WTC11 (cell line): ENCODE measurements around the gene CTRB1. TPM values are rescaled to one million over a fixed set of nuclear protein-coding genes. Genes with fewer than 3 reads are reported as not detected.

Experiments
- ATAC-seq: fragments of 200-7000 bp; cut with Tn5 transposase; 2 replicates; pipeline ENCODE4 v1.10.0; 2021; ENCODE audit warnings: mild to moderate bottlenecking, moderate library complexity
- CTCF ChIA-PET: fragments of 300-600 bp; sonication (Branson Sonifier 250); formaldehyde crosslinking; loops from one replicate; lab custom pipeline; 2021; ENCODE audit warnings: antibody characterized with exemption; lab: Charles Lee
- POLR2A ChIA-PET: fragments of 350-600 bp; sonication (Branson Sonifier 250); formaldehyde crosslinking; loops from one replicate; lab custom pipeline; 2021; ENCODE audit warnings: antibody characterized with exemption; lab: Charles Lee
- DNase-seq: peaks from one replicate; pipeline ENCODE4 v3.0.0; 2021; ENCODE audit warnings: low spot score
- H3K27ac Mint-ChIP-seq: 2 replicates; pipeline ENCODE4 v1.8.0; 2021; ENCODE audit warnings: mixed read lengths
- H3K27me3 Mint-ChIP-seq: 2 replicates; pipeline ENCODE4 v1.8.0; 2021; ENCODE audit warnings: low read depth, mild to moderate bottlenecking, moderate library complexity, mixed read lengths
- H3K36me3 Mint-ChIP-seq: 2 replicates; pipeline ENCODE4 v1.8.0; 2021; ENCODE audit warnings: mixed read lengths
- H3K4me1 Mint-ChIP-seq: 2 replicates; pipeline ENCODE4 v1.8.0; 2022; ENCODE audit warnings: mixed read lengths
- H3K4me3 Mint-ChIP-seq: 2 replicates; pipeline ENCODE4 v1.8.0; 2021; ENCODE audit warnings: mild to moderate bottlenecking, moderate library complexity, mixed read lengths
- H3K9me3 Mint-ChIP-seq: 2 replicates; pipeline ENCODE4 v1.8.0; 2021; ENCODE audit warnings: mixed read lengths
- ATF1 ChIP-seq: sonication (generic); formaldehyde crosslinking; IDR thresholded peaks from 2 replicates; pipeline ENCODE4 v1.8.1; 2023; ENCODE audit warnings: mild to moderate bottlenecking, moderate library complexity, missing genetic modification reagents
- FOXJ3 ChIP-seq: sonication (generic); formaldehyde crosslinking; IDR thresholded peaks from 2 replicates; pipeline ENCODE4 v1.9.0; 2021; ENCODE audit warnings: missing genetic modification reagents, mild to moderate bottlenecking, borderline replicate concordance
- GABPB1 ChIP-seq: sonication (generic); formaldehyde crosslinking; IDR thresholded peaks from 2 replicates; pipeline ENCODE4 v1.8.1; 2023; ENCODE audit warnings: mild to moderate bottlenecking, missing genetic modification reagents
- JAZF1 ChIP-seq: fragments of 250-450 bp; sonication (Bioruptor Pico); IDR thresholded peaks from 2 replicates; pipeline ENCODE4 v1.9.0; 2021; ENCODE audit warnings: moderate library complexity, mild to moderate bottlenecking, inconsistent platforms
- MXD4 ChIP-seq: fragments of 250-450 bp; sonication (Bioruptor Pico); IDR thresholded peaks from 2 replicates; pipeline ENCODE4 v1.8.0; 2021; ENCODE audit warnings: mild to moderate bottlenecking, moderate library complexity, borderline replicate concordance
- NFE2L1 ChIP-seq: sonication (generic); formaldehyde crosslinking; IDR thresholded peaks from 2 replicates; pipeline ENCODE4 v1.8.1; 2023; ENCODE audit warnings: missing genetic modification reagents
- NR1H2 ChIP-seq: sonication (generic); formaldehyde crosslinking; IDR thresholded peaks from 2 replicates; pipeline ENCODE4 v1.9.0; 2021; ENCODE audit warnings: mild to moderate bottlenecking, moderate library complexity, missing genetic modification reagents
- NR3C1 ChIP-seq: sonication (generic); formaldehyde crosslinking; conservative IDR thresholded peaks from 2 replicates; pipeline ENCODE4 v1.8.1; 2023; ENCODE audit warnings: low read depth, mild to moderate bottlenecking, missing genetic modification reagents
- OVOL2 ChIP-seq: fragments of 250-450 bp; sonication (Bioruptor Pico); IDR thresholded peaks from 2 replicates; pipeline ENCODE4 v1.9.0; 2021; ENCODE audit warnings: mild to moderate bottlenecking, borderline replicate concordance
- SMAD3 ChIP-seq: sonication (generic); formaldehyde crosslinking; IDR thresholded peaks from 2 replicates; pipeline ENCODE4 v1.8.0; 2022; ENCODE audit warnings: missing genetic modification reagents, mild to moderate bottlenecking, borderline replicate concordance
- ZNF317 ChIP-seq: sonication (generic); formaldehyde crosslinking; IDR thresholded peaks from 2 replicates; pipeline ENCODE4 v1.8.1; 2023; ENCODE audit warnings: low read depth, mild to moderate bottlenecking, moderate library complexity, missing genetic modification reagents, borderline replicate concordance
- ZNF396 ChIP-seq: fragments of 250-450 bp; sonication (Bioruptor Pico); IDR thresholded peaks from 2 replicates; pipeline ENCODE4 v1.8.0; 2021; ENCODE audit warnings: mild to moderate bottlenecking, moderate library complexity, borderline replicate concordance
- ZNF423 ChIP-seq: fragments of 250-450 bp; sonication (Bioruptor Pico); IDR thresholded peaks from 2 replicates; pipeline ENCODE4 v2.1.2; 2022; ENCODE audit warnings: mild to moderate bottlenecking, moderate library complexity
- total RNA-seq: library from RNA; stranded (reverse); gene quantifications from 3 replicates; pipeline ENCODE4 v1.2.3, GENCODE V29; 2021
- TF ChIP-seq, protein P1 (sequence below): sonication (generic); formaldehyde crosslinking; IDR thresholded peaks from 2 replicates; pipeline ENCODE4 v1.8.0; 2023; ENCODE audit warnings: mild to moderate bottlenecking, missing genetic modification reagents
- TF ChIP-seq, protein P2 (sequence below): sonication (generic); formaldehyde crosslinking; IDR thresholded peaks from 2 replicates; pipeline ENCODE4 v1.8.1; 2022; ENCODE audit warnings: mild to moderate bottlenecking, moderate library complexity, missing genetic modification reagents
- TF ChIP-seq, protein P3 (sequence below): sonication (generic); formaldehyde crosslinking; IDR thresholded peaks from 2 replicates; pipeline ENCODE4 v1.8.1; 2023; ENCODE audit warnings: mild to moderate bottlenecking, missing genetic modification reagents
- TF ChIP-seq, protein P4 (sequence below): fragments of 250-450 bp; sonication (Bioruptor Pico); IDR thresholded peaks from 2 replicates; pipeline ENCODE4 v2.1.2; 2022; ENCODE audit warnings: mild to moderate bottlenecking, moderate library complexity
- TF ChIP-seq, protein P5 (sequence below): sonication (generic); formaldehyde crosslinking; IDR thresholded peaks from 2 replicates; pipeline ENCODE4 v1.8.1; 2023; ENCODE audit warnings: mild to moderate bottlenecking, missing genetic modification reagents, borderline replicate concordance
- TF ChIP-seq, protein P6 (sequence below): sonication (generic); formaldehyde crosslinking; IDR thresholded peaks from 2 replicates; pipeline ENCODE4 v1.8.1; 2022; ENCODE audit warnings: mild to moderate bottlenecking, missing genetic modification reagents, moderate library complexity, borderline replicate concordance
- TF ChIP-seq, protein P7 (sequence below): sonication (generic); formaldehyde crosslinking; conservative IDR thresholded peaks from 2 replicates; pipeline ENCODE4 v1.8.1; 2023; ENCODE audit warnings: mild to moderate bottlenecking, low read depth, missing genetic modification reagents, moderate library complexity

CTRB1 gene
- total RNA-seq, 1 experiment from 2014 or later: 3.9 TPM

DNA sequence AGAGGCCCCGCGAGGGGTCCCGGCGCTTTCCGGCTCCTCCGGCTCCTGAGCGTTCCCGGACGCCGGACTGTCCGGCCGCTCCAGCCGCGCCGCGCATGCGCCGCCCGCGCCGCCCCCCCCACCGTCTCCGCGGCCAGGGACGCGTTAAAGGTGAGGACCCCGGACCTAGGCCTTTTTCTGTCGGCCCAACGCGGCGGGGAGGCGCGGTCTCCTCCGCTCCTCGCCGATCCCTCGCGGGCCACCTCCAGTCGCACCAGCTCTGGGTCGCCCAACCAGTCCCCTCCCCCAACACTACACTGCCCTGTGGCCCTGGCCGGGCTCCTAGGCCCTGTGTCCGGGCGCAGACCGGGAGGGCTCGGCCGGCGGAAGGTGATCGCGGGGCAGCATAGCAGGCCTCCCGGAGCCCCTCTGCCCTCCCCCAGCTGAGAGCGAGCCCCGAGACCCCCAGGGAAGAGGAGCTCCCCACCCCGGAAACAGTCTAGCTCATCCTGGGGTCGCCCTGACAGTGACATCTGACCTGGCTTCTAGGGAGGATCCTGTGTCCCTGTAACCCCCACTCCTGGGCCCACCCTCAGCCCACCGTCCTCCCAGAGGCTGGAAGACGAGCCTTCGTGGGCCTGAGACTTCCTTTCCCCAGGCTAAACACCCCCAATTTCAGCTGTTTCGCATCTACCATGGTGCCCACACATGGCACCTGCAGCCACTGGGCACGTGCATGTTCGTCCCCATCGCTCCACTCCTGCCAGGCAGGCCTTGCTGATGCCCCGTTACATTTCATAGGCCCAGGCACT is 47.3 kb downstream of the CTRB1 start:
- Mint-ChIP-seq H3K9me3 (no peaks in the 10 kb centered on the region), H3K36me3 (no peaks in the 10 kb centered on the region), H3K4me1 (peaks cover 39% of the 10 kb centered on the region), H3K27ac (peak overlapping the region; percentile 90), H3K27me3 (no peaks in the 10 kb centered on the region), H3K4me3 (peak overlapping the region; percentile 74)
- DNase-seq: peak; percentile 90
- ATAC-seq: peak; percentile 78
- ChIA-PET CTCF (interaction anchor here (0.7 to 1.6 kb wide), 7 partner anchors 10 to 119 kb away, joined by 3 to 6 read pairs (median 3); no protein-coding TSS in a partner anchor), POLR2A (interaction anchor here (0.9 to 7.0 kb wide), 6 partner anchors 10 to 229 kb away, joined by 3 to 57 read pairs (median 3); partner anchors contain the start of gene CHST6)
- TF ChIP-seq, protein P1, sequence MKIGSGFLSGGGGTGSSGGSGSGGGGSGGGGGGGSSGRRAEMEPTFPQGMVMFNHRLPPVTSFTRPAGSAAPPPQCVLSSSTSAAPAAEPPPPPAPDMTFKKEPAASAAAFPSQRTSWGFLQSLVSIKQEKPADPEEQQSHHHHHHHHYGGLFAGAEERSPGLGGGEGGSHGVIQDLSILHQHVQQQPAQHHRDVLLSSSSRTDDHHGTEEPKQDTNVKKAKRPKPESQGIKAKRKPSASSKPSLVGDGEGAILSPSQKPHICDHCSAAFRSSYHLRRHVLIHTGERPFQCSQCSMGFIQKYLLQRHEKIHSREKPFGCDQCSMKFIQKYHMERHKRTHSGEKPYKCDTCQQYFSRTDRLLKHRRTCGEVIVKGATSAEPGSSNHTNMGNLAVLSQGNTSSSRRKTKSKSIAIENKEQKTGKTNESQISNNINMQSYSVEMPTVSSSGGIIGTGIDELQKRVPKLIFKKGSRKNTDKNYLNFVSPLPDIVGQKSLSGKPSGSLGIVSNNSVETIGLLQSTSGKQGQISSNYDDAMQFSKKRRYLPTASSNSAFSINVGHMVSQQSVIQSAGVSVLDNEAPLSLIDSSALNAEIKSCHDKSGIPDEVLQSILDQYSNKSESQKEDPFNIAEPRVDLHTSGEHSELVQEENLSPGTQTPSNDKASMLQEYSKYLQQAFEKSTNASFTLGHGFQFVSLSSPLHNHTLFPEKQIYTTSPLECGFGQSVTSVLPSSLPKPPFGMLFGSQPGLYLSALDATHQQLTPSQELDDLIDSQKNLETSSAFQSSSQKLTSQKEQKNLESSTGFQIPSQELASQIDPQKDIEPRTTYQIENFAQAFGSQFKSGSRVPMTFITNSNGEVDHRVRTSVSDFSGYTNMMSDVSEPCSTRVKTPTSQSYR (CRISPR knock-in tag): peak; percentile 83; the same call in 1 of the 2 replicates
- TF ChIP-seq, protein P2, sequence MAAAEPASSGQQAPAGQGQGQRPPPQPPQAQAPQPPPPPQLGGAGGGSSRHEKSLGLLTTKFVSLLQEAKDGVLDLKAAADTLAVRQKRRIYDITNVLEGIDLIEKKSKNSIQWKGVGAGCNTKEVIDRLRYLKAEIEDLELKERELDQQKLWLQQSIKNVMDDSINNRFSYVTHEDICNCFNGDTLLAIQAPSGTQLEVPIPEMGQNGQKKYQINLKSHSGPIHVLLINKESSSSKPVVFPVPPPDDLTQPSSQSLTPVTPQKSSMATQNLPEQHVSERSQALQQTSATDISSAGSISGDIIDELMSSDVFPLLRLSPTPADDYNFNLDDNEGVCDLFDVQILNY (CRISPR knock-in tag): no peak
- TF ChIP-seq OVOL2 (CRISPR knock-in tag): no peak
- TF ChIP-seq MXD4 (CRISPR knock-in tag): no peak
- no peak for TF ChIP-seq NR1H2 (CRISPR knock-in tag)
- no peak for TF ChIP-seq NFE2L1
- TF ChIP-seq, protein P3, sequence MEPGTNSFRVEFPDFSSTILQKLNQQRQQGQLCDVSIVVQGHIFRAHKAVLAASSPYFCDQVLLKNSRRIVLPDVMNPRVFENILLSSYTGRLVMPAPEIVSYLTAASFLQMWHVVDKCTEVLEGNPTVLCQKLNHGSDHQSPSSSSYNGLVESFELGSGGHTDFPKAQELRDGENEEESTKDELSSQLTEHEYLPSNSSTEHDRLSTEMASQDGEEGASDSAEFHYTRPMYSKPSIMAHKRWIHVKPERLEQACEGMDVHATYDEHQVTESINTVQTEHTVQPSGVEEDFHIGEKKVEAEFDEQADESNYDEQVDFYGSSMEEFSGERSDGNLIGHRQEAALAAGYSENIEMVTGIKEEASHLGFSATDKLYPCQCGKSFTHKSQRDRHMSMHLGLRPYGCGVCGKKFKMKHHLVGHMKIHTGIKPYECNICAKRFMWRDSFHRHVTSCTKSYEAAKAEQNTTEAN (CRISPR knock-in tag): peak; percentile 67; the same call in 1 of the 2 replicates
- TF ChIP-seq ZNF317 (CRISPR knock-in tag): no peak
- TF ChIP-seq, protein P4, sequence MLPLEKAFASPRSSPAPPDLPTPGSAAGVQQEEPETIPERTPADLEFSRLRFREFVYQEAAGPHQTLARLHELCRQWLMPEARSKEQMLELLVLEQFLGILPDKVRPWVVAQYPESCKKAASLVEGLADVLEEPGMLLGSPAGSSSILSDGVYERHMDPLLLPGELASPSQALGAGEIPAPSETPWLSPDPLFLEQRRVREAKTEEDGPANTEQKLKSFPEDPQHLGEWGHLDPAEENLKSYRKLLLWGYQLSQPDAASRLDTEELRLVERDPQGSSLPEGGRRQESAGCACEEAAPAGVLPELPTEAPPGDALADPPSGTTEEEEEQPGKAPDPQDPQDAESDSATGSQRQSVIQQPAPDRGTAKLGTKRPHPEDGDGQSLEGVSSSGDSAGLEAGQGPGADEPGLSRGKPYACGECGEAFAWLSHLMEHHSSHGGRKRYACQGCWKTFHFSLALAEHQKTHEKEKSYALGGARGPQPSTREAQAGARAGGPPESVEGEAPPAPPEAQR: no peak
- TF ChIP-seq, protein P5, sequence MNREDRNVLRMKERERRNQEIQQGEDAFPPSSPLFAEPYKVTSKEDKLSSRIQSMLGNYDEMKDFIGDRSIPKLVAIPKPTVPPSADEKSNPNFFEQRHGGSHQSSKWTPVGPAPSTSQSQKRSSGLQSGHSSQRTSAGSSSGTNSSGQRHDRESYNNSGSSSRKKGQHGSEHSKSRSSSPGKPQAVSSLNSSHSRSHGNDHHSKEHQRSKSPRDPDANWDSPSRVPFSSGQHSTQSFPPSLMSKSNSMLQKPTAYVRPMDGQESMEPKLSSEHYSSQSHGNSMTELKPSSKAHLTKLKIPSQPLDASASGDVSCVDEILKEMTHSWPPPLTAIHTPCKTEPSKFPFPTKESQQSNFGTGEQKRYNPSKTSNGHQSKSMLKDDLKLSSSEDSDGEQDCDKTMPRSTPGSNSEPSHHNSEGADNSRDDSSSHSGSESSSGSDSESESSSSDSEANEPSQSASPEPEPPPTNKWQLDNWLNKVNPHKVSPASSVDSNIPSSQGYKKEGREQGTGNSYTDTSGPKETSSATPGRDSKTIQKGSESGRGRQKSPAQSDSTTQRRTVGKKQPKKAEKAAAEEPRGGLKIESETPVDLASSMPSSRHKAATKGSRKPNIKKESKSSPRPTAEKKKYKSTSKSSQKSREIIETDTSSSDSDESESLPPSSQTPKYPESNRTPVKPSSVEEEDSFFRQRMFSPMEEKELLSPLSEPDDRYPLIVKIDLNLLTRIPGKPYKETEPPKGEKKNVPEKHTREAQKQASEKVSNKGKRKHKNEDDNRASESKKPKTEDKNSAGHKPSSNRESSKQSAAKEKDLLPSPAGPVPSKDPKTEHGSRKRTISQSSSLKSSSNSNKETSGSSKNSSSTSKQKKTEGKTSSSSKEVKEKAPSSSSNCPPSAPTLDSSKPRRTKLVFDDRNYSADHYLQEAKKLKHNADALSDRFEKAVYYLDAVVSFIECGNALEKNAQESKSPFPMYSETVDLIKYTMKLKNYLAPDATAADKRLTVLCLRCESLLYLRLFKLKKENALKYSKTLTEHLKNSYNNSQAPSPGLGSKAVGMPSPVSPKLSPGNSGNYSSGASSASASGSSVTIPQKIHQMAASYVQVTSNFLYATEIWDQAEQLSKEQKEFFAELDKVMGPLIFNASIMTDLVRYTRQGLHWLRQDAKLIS: no peak
- TF ChIP-seq JAZF1 (CRISPR knock-in tag): no peak
- no peak for TF ChIP-seq NR3C1 (CRISPR knock-in tag)
- TF ChIP-seq SMAD3 (CRISPR knock-in tag): no peak
- TF ChIP-seq, protein P6, sequence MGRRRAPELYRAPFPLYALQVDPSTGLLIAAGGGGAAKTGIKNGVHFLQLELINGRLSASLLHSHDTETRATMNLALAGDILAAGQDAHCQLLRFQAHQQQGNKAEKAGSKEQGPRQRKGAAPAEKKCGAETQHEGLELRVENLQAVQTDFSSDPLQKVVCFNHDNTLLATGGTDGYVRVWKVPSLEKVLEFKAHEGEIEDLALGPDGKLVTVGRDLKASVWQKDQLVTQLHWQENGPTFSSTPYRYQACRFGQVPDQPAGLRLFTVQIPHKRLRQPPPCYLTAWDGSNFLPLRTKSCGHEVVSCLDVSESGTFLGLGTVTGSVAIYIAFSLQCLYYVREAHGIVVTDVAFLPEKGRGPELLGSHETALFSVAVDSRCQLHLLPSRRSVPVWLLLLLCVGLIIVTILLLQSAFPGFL (CRISPR knock-in tag): no peak
- no peak for TF ChIP-seq ATF1 (CRISPR knock-in tag)
- TF ChIP-seq, protein P7, sequence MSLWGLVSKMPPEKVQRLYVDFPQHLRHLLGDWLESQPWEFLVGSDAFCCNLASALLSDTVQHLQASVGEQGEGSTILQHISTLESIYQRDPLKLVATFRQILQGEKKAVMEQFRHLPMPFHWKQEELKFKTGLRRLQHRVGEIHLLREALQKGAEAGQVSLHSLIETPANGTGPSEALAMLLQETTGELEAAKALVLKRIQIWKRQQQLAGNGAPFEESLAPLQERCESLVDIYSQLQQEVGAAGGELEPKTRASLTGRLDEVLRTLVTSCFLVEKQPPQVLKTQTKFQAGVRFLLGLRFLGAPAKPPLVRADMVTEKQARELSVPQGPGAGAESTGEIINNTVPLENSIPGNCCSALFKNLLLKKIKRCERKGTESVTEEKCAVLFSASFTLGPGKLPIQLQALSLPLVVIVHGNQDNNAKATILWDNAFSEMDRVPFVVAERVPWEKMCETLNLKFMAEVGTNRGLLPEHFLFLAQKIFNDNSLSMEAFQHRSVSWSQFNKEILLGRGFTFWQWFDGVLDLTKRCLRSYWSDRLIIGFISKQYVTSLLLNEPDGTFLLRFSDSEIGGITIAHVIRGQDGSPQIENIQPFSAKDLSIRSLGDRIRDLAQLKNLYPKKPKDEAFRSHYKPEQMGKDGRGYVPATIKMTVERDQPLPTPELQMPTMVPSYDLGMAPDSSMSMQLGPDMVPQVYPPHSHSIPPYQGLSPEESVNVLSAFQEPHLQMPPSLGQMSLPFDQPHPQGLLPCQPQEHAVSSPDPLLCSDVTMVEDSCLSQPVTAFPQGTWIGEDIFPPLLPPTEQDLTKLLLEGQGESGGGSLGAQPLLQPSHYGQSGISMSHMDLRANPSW (CRISPR knock-in tag): no peak
- TF ChIP-seq GABPB1 (CRISPR knock-in tag): no peak; the same call in 1 of the 2 replicates
- peak; percentile 28; the same call in 1 of the 2 replicates for TF ChIP-seq ZNF423 (CRISPR knock-in tag)
- no peak for TF ChIP-seq FOXJ3
- no peak for TF ChIP-seq ZNF396 (CRISPR knock-in tag)
